ENCODE results near the gene ERMARD. TPM values are rescaled to one million over a fixed set of nuclear protein-coding genes. Genes with fewer than 3 reads are reported as not detected.

ERMARD gene
- total and polyA plus RNA-seq, 2 donors (not counting 3 experiments of a cell fraction or from before 2014, with no cell fraction given), result 23.8 to 36.4 TPM

GRCh38 chr6:169807229-169807628, 55.8 kb downstream of the ERMARD start:
- POLR2A ChIA-PET, result no interaction called here
- dilution Hi-C loops (cut with MboI; ENCODE audit: extremely low pct_ligation_motif_present, low sequenced_read_pairs) (no loop called here), intact Hi-C loops (cut with micrococcal nuclease) (no loop called here)
- no peak overlapping the region for H3K4me3 ChIP-seq (replicated peaks in 1 of 3; ENCODE audit: insufficient read depth in 1 of 3, low read depth in 1 of 3, low read length in 3 of 3)
- H3K9ac ChIP-seq (replicated peaks; ENCODE audit: extremely low read depth, insufficient read depth, low read length), result no peak overlapping the region
- H3K4me2 ChIP-seq (ENCODE audit: insufficient read depth, low read length), result no peak overlapping the region
- H3K4me1 ChIP-seq (ENCODE audit: control insufficient read depth, extremely low read depth, insufficient read depth, low read length), result no peaks in the 10 kb centered on the region
- H4K20me1 ChIP-seq (replicated peaks; ENCODE audit: control insufficient read depth, extremely low read depth, insufficient read depth, low read length), result no peaks in the 10 kb centered on the region
- no peaks in the 10 kb centered on the region for H3K27me3 ChIP-seq (ENCODE audit: control insufficient read depth in 2 of 2, insufficient read depth in 2 of 2, low read length in 2 of 2)
- FAIRE-seq (no peak), DNase-seq (ENCODE audit: low read depth, low spot score) (no peak)
- no peak for TF ChIP-seq POLR2A (IDR thresholded peaks at IDR 0.05; ENCODE audit: low read depth, low read length)
- TF ChIP-seq CTCF (IDR thresholded peaks at IDR 0.05; ENCODE audit: extremely low read depth in 1 of 2, insufficient read depth in 1 of 2, low read depth in 1 of 2, low read length in 2 of 2), result no peak
- TF ChIP-seq FOS (IDR thresholded peaks at IDR 0.05; ENCODE audit: borderline replicate concordance, insufficient read depth, low read length), result no peak
- no peak for TF ChIP-seq JUN (IDR thresholded peaks at IDR 0.05; ENCODE audit: borderline replicate concordance, insufficient read depth, insufficient read length, low read depth)
- TF ChIP-seq MYC (IDR thresholded peaks at IDR 0.05; ENCODE audit: low read depth, low read length), result no peak
- no peak for TF ChIP-seq MAX (IDR thresholded peaks at IDR 0.05; ENCODE audit: insufficient read depth, insufficient read length)
- TF ChIP-seq EZH2 (IDR thresholded peaks at IDR 0.05; ENCODE audit: borderline replicate concordance, low read depth, low read length, severe bottlenecking), result no peak
- no peak for TF ChIP-seq GATA2 (IDR thresholded peaks at IDR 0.05; ENCODE audit: insufficient read depth, insufficient read length, low read depth, low read length)
- no peak for TF ChIP-seq POLR2AphosphoS5 (IDR thresholded peaks at IDR 0.05; ENCODE audit: insufficient read depth, low read depth, low read length)
- H3K9me3 ChIP-seq (replicated peaks; ENCODE audit: control insufficient read depth, insufficient read depth, low read length), result no peaks in the 10 kb centered on the region
- H3K36me3 ChIP-seq (ENCODE audit: control insufficient read depth in 2 of 2, extremely low read depth in 1 of 2, insufficient read depth in 2 of 2, low read length in 2 of 2), result no peaks in the 10 kb centered on the region
- BruUV-seq (replicated peaks), result no TSS peak
- no peaks in the 10 kb centered on the region for H3K9me1 ChIP-seq (replicated peaks; ENCODE audit: control insufficient read depth, extremely low read depth, insufficient read depth, low read length)
- no peaks in the 10 kb centered on the region for H3K79me2 ChIP-seq (ENCODE audit: control insufficient read depth, insufficient read depth, low read length)
- H2AFZ ChIP-seq (ENCODE audit: low read depth, low read length), result no peak overlapping the region
- CTCF ChIA-PET, result interaction anchor here (1.1 to 5.4 kb wide), 3 partner anchors 18 to 710 kb away, joined by 4 to 44 read pairs (median 8); no protein-coding TSS in a partner anchor
- H3K27ac ChIP-seq (ENCODE audit: insufficient read depth, low read depth, low read length), result no peak overlapping the region

Data from endothelial cell of umbilical vein (primary cell).